ENCODE data around the gene KRTAP29-1.

KRTAP29-1 gene

DNA sequence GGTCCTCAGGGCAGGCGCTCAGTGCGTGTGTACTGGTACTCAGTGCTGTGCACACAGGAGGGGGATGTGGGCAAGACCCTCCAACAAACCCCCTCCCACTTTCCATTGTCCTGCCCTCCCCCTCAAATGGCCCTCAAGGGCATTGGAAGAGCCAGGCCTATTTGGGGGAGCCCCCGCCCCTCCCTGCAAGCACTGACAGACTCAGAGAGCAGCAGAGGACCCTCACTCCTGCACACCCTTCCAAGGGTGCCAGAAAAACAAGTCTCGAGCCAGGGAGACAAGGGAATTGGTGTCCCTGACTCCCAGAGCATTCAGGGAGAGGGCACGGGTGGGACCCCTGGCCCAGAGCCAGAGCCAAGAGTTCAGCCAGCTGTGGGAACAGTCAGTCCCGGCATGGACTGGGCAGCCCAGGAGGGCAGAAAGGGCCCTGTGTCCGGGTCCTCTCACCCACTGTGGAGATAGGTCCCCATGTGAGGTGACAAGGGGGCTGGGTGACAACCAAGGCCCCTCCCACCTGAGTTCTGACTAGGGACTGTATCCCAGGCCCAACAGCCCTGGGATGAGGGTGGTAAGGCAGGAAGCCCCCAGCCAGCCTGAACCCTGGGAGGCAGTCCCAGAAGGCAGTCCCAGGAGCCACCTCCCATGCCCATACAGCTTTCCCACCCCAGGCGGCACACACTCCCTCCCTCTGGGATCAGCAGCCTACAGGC, 24.9 kb upstream of the KRTAP29-1 start:
- no peak for DNase-seq

GRCh38 chr17:41326173-41327145, 23.8 kb upstream of the KRTAP29-1 start:
- DNase-seq = no peak

DNA sequence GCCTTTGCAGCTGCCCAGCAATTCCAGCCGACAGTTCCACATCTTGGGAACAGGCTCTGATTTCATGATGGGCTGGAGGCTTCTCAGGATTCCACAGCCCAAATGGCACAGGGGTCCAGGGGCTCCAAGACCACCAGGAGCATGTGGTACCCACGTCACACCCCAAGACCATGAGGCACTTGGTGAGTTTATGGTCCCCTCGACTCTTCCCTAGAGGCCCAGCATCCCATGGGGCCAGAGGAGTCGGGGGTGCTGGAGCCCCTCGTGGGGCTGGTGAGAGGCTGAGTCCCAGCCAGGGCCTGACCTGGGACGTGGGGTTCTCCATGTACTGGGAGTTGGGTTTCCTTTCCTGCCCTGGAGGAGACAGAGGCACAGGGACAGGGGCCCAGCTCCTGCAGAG, 23.0 kb upstream of the KRTAP29-1 start:
- DNase-seq = no peak

DNA sequence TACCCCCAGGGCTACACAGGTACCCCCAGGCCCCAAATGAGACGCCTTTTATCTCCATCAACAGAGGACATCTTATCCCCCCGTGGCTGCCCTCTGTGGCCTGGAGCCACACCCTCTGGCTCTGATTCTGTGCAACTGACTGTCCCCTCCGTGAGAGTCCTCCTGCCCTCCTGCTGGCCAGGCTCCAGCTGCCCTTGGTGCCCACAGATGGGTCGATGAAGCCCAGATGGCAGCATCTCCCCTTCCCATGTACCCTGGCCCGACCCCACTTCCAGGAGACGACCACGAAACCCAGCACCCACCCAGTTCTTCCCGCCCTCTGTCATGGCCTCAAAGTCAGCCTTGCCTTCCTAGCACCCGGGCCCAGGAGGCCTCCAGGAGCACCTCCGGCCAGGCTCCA, 22.5 kb upstream of the KRTAP29-1 start:
- no peak for DNase-seq

DNA sequence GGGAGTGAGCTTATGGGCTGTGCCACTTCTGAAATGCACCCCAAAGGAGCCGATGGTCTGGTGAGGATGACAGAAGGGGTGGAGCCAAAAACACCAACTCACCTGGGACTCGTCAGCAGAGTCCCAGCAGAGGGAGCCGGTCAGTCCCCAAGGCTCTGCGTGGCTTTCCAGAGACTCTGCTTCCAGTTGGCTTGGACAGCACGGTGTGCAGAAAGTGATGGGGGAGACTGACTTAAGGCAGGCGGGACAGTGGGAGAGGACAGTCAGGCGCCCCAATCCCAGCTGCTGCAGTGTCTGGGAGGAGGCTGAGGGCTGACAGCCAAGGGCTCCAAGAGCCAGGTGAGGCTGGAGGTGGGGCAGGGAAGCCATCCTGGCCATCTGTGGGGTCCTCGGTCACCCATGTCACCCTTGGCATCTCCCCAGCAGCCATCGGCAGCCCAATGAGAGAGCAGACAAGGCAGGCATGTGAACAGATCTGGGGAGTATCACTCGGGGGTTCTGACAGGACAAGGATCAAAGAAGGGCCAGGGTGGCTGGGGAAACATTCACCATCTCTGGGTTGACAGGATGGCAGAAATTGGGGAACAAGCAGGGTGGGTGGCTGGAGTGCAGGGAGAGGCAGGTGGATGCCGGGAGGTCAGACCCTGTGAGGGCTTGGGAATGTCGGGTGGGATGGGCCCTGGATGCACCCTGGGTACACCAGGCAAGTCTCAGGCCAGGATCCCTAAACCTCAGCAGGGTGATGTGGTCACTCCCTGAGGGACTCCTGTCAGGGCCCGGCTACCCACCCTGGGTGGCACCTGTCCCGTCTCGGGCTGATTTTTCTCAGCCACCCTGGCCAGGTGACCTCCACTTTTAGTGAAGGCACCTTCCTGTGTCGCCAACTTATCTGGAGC, 21.8 kb upstream of the KRTAP29-1 start:
- DNase-seq = no peak

DNA sequence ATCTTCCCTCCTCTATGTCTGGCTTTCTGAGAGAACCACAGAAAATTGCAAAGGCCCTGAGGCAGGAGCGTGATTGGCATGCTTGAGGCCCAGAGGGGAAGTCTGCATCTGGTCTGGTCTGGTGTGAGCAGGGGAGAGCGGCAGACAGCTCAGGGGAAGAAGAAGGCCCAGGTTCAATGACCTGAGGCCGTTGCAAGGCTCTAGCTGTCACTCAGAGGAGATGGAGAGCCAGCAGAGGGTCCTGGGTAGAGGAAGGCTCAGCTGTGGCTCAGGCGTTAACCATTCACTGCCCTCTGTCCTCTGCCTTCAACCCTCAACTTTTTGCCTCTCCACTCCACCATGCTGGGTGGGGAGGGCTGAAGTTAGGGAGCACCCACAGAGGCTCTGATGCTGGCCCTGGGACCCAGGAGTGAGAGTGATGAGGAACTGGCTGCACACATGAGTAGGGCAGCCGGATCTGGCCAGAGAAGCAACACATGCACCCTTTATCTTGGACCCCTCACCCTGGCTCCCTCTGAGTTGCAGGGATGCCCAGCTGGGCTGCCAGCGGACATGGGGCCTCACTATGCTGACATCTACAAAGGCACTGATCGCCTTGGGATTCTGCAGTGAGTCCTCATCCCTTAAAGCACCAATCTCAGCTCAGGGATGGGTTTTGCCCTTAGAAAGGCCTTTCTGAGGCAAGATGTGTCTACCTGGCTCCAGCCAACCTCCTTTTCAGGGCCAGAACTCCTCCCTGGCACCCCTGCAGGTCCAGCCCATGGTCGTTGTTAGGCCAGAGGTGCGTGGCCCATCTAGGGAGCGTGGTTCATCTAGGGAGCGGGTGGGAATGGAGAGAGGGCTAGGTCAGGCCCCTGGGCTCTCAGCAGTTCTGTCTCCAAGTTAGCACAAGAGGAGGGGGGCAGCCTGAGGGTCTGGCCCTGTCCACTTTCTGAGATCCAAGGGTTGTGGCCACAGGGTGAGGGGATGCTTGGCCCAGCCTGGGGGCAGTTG, 20.5 kb upstream of the KRTAP29-1 start:
- no peak for DNase-seq

DNA sequence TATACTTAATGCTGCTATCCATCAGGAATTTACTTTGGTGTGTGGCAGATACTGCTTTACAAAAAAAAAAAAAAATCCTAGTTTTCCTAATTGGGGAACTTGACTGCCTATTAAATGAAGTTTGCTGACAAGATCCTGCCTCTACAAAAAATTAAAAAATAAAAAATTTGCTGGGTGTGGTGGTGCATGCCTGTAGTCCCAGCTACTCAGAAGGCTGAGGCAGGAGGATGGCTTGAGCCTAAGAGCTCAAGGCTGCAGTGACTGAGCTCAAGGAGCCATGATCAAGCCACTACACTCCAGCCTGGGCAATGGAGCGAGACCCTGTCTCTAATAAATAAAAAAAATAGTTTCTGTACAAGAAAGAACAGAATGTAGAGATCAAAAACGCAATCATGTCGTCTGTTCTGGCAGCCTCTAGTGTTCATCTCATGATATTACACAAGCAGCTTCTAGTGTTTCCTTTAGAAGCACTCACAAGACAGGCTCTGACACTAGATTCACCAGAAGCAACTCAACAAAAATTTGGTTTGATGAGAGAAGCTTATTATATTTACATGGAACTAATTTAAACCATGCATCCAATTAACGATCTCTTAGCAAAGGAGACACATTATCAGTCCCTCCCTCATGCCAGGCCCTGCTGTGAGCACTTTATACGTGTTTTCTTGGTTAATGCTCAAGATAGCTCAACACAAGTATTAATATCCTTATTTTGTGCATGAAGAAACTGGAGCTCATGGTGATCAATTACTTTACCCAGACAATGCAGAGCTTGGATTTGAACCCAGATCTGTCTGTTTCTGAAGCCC, 19.6 kb upstream of the KRTAP29-1 start:
- DNase-seq = no peak

DNA sequence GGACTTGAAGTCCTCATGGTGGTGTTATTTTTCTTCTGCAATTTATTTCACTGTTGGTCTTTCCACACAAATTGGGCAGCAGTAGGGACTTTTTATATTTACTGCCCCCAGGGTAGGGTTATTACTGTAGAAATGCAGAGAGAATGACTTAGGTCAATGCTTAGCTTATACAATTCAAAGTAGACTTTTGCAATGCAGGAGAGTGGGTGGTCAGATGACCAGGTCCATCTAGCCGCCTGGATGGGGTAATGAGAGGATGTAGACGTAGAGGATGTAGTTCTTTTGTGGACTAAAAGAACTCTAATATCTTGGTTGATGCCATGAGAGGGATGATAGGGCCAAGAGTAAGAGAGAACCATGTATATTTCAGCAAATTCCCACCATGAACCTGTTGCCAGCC, 15.6 kb upstream of the KRTAP29-1 start:
- no peak for DNase-seq

- no peak for DNase-seq
Measured at GRCh38 chr17:41315814-41316445, 13.3 kb upstream of the KRTAP29-1 start.

DNA sequence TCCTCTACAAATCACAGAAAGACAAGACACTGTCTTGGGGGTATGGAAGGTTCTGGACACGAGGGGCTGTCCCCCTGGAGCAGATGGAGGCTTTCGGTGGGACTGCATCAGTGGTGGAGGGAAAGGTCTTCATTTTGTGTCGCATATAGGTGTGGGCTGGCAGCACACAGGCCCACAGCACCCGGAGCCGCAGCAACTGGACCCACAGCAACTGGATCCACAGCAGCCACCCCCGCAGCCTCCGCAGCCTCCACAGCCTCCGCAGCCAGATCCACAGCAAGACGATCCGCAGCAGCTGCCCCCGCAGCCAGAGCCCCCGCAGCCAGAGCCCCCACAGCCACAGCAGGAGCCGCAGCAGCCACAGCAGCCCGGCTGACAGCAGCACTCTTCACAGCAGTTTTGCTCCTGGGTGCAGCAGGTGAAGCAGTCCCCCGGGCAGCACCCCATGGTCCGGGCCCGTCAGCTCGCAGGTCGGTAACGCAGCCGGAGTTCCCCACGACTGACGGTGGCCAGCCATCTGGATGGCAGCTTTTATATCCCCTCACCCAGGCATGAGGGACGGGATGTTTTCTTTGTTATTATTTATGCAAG, 12.6 kb upstream of the KRTAP29-1 start, which contains the start of gene KRTAP17-1:
KRTAP17-1 (minus strand) TSS at position 507 of the 591 bp plus-strand sequence; CDS start at position 447, 60 bp downstream.
- no peak for DNase-seq

- DNase-seq = no peak
Measured at GRCh38 chr17:41311111-41311510, 8.5 kb upstream of the KRTAP29-1 start.

DNA sequence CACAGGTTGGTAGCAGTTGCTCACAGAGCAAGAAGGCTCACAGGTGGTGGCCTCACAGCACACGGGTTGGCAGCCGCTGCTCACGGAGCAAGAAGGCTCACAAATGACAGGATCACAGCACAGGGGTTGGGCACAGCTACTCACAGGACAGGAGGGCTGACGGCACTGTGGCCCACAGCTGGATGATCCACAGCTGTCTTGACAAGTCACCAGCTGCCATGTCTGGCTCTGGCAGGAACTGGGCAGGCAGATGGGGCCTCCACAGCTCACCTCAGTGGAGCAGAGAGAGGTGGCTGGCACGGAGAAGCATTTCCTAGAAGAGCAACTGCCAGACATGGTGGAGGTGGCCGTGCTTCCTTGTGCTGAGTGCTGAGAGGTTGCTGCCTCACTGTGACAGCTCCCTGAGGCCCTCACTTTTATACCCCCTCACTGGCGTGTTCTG, 6.3 kb upstream of the KRTAP29-1 start, which contains the start of gene KRTAP16-1:
KRTAP16-1 (minus strand) TSS at position 392 of the 442 bp plus-strand sequence; CDS start at position 336, 56 bp downstream.
- DNase-seq = peak; percentile 41

GRCh38 chr17:41308251-41308917, 5.7 kb upstream of the KRTAP29-1 start:
- peak; percentile 62 for DNase-seq

DNA sequence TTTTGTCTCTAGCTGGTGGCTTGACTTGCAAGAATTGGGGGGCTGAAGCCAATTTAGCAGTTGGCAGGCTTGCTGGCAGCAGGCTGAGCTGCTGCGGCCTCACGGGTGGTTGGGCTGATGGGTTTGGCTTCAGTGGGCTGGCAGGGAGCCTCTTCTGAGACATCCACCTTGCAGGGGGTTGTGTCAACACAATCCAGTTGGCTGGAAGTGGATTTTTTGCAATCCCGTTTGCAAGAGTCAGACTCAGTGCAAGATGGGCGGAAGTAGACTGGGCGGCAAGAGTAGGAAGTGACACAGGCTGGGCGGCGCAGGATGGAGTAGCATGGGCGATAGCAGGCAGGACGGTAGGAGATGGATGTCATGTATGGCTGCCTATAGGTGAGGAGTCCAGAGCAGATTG, 5.0 kb upstream of the KRTAP29-1 start:
- no peak for DNase-seq

- DNase-seq = no peak
Measured at GRCh38 chr17:41304091-41304490, 1.4 kb upstream of the KRTAP29-1 start.

DNA sequence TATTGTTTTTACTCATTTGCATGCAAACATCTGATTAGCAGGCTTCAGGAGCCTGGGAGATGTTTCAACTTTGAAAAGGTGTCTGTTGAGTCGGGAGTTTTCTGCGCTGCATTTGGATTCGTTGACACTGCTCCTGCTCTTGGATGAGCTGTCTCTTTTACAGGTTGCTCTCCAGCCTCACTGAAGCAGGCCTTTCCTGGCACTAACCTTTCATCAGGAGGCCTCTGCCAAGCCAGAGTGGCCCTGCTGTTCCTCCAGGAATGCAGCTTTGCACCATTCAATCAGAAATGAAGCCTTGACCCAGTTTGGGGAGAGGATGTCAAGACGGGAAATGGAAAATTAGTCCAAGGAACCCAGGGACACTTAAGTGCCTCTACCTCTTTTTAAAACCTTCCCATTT, 330 bp upstream of the KRTAP29-1 start:
- DNase-seq = no peak

DNA sequence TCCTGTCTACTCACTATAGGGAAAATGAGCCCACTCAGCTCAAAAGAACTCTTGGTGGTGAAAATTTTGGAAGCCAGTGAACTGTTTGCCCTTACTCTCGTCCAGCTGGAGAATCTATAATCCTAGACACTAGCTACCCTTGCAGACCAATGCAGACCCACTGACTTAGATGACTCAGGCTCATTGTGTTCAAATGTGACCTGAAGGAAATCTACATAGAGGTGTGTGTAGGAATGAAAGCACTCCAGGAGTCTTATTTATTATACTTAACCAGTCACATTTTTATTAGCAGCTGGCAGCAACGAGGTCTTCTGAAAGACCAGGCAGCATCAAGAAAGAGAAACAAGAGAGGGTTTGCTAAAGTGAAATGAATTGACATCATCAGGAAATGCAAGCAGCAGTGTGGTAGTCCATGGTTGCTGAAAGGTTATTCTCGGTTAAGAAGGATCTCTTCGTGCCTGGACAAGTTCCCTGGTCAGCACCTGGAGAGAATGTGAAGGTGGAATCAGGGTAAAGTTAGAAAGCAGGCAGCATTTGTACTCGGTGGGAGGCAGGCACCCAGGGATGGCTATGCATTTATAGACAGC, 1.4 kb downstream of the KRTAP29-1 start:
- no peak for DNase-seq

DNA sequence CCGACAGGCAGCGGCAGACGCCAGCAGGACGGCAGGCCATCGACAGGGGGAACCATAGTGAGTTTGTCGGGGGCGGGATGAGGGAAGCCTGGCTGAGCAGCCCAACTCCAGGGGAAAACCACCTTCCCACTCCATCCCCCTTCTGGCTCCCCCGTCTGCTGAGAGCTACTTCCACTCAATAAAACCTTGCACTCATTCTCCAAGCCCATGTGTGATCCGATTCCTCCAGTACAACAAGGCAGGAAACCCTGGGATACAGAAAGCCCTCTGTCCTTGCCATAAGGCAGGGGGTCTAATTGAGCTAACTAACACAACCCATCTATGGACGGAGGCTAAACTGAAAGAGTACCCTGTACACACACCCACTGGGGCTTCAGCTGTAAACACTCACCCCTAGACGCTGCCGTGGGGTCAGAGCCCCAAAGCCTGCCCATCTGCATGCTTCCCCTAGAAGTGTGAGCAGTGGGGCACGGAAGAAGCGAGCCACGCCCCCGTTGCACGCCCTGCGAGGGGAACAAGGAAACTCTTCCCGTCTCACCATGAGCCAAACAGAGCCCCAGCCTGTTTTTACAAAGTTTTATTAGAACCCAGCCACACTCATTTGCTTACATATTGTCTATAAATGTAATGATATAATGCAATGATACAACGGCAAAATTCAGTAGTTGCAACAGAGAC, 4.1 kb downstream of the KRTAP29-1 start:
- DNase-seq = no peak

All from activated naive CD4-positive, alpha-beta T cell treated with Interleukin-2 at 50 U/mL for 16 hours (primary cell).